ENCODE measurements around the gene RAPSN.

DNA sequence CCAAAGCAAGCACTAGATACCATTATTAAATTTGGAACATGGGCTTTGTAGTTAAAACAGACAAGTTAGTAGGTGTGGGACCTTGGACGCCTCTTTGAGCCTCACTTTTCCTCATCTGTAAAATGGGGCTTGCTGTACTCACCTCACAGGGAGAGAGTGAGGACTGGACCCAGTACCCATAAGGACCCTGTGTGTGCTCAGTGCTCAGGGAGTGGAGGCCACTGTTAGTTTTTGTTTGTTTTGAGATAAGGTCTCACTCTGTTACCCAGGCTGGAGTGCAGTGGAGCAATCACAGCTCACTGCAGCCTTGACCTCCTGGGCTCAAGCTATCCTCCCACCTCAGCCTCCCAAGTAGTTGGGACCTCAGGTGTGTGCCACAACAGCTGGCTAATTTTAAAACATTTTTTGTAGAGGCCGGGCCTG is 8.9 kb downstream of the RAPSN start:
- TF ChIP-seq, protein P1, sequence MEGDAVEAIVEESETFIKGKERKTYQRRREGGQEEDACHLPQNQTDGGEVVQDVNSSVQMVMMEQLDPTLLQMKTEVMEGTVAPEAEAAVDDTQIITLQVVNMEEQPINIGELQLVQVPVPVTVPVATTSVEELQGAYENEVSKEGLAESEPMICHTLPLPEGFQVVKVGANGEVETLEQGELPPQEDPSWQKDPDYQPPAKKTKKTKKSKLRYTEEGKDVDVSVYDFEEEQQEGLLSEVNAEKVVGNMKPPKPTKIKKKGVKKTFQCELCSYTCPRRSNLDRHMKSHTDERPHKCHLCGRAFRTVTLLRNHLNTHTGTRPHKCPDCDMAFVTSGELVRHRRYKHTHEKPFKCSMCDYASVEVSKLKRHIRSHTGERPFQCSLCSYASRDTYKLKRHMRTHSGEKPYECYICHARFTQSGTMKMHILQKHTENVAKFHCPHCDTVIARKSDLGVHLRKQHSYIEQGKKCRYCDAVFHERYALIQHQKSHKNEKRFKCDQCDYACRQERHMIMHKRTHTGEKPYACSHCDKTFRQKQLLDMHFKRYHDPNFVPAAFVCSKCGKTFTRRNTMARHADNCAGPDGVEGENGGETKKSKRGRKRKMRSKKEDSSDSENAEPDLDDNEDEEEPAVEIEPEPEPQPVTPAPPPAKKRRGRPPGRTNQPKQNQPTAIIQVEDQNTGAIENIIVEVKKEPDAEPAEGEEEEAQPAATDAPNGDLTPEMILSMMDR (IDR thresholded peaks at IDR 0.05) = no peak
- no peak for TF ChIP-seq EP300 (IDR thresholded peaks at IDR 0.05; ENCODE audit: low read depth)

Data from transverse colon (tissue), 3 donors.